RWPE1 (cell line): Measurements from ENCODE around the gene DGKI.

Experiments
- CTCF ChIA-PET: fragments of 350-600 bp; sonication (Branson Sonifier 250); formaldehyde crosslinking; extraction: SDS; loops from one replicate; lab custom pipeline; 2021; lab: Yijun Ruan, JAX
- POLR2A ChIA-PET: fragments of 400-600 bp; formaldehyde crosslinking; extraction: SDS; loops from one replicate; lab custom pipeline; 2020; ENCODE audit warnings: antibody characterized with exemption; ENCODE audit not compliant: low non-redundant PET; lab: Yijun Ruan, JAX
- DNase-seq: peaks from one replicate; pipeline ENCODE4 v3.0.0; 2012; ENCODE audit warnings: low spot score
- H3K27ac ChIP-seq: fragments of 450-650 bp; 2 replicates; pipeline ENCODE4 v1.5.1; 2017
- TF ChIP-seq, protein P1 (sequence below): fragments of 450-650 bp; conservative IDR thresholded peaks from 2 replicates; pipeline ENCODE4 v1.5.1; 2017; ENCODE audit warnings: low read depth, mild to moderate bottlenecking

DGKI gene

DNA sequence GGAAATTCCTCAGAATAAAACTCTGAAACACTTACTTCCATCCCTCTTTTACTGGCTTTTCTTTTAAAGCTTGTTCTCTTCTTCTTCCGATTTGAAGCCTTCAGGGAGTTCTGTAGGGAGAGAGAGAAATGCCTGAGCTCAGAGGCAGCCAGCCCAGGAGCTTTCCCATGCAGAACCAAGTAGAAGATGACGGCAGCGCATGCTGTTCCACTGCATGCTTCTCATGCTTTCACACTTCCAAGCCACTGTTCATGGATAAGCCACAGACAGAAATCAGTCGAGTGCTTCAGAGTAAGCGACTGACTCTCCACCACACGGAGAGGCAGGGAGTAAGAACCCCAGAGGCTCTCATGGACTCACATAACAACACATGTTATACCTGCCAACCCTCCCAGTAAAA is 237.3 kb downstream of the DGKI start:
- no peak for DNase-seq
- ChIA-PET POLR2A (no interaction called here), CTCF (interaction anchor here (0.5 kb wide), 1 partner anchor 328 kb away, joined by 3 read pairs; no protein-coding TSS in a partner anchor)
- TF ChIP-seq, protein P1, sequence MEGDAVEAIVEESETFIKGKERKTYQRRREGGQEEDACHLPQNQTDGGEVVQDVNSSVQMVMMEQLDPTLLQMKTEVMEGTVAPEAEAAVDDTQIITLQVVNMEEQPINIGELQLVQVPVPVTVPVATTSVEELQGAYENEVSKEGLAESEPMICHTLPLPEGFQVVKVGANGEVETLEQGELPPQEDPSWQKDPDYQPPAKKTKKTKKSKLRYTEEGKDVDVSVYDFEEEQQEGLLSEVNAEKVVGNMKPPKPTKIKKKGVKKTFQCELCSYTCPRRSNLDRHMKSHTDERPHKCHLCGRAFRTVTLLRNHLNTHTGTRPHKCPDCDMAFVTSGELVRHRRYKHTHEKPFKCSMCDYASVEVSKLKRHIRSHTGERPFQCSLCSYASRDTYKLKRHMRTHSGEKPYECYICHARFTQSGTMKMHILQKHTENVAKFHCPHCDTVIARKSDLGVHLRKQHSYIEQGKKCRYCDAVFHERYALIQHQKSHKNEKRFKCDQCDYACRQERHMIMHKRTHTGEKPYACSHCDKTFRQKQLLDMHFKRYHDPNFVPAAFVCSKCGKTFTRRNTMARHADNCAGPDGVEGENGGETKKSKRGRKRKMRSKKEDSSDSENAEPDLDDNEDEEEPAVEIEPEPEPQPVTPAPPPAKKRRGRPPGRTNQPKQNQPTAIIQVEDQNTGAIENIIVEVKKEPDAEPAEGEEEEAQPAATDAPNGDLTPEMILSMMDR = no peak
- H3K27ac ChIP-seq = no peak overlapping the region

DNA sequence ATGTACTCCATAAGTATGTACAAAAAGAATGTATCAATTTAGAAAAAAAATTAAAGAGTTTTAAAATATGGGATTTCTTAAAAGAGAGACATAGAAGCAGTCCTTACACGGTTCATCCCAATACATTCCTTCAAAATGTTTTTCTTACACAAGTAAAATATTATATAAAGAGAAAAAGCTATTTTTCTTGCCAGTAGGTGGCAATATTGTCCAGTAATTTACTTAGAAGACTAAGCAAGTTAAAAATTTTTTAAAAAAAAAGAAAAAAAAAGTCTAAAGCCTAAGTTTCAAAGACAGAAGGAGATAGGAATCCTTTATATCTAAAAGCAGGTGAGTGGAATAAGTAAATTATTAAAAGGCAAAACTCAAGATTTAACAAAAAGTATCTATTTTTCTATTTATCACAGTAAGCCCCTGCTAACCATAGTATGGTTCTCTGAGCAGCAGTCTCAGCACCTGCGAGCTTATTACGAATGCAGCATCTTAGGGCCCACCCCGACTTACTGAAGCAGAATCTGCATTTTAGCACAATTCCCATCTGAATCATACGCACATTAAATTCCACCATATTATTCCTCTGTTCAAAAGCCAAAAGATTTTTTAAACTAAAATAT is 240.6 kb downstream of the DGKI start:
- TF ChIP-seq, protein P1 = peak; percentile 64
- H3K27ac ChIP-seq = no peak overlapping the region
- DNase-seq = no peak
- ChIA-PET POLR2A (no interaction called here), CTCF (interaction anchor here (0.6 kb wide), 2 partner anchors 305 to 925 kb away, joined by 3 read pairs; no protein-coding TSS in a partner anchor)

GRCh38 chr7:137603043-137603442 is 243.7 kb downstream of the DGKI start:
- DNase-seq = no peak
- POLR2A ChIA-PET = no interaction called here
- H3K27ac ChIP-seq = no peak overlapping the region
- CTCF ChIA-PET = no interaction called here
- TF ChIP-seq, protein P1 = no peak

GRCh38 chr7:137601642-137602041 is 245.1 kb downstream of the DGKI start:
- CTCF ChIA-PET = interaction anchor here (0.6 kb wide), 1 partner anchor 1273 kb away, joined by 3 read pairs; no protein-coding TSS in a partner anchor
- no peak overlapping the region for H3K27ac ChIP-seq
- POLR2A ChIA-PET = no interaction called here
- TF ChIP-seq, protein P1 = no peak
- no peak for DNase-seq

- POLR2A ChIA-PET = no interaction called here
- CTCF ChIA-PET = interaction anchor here (0.7 kb wide), 1 partner anchor 37 kb away, joined by 3 read pairs; no protein-coding TSS in a partner anchor
- TF ChIP-seq, protein P1 = no peak
- H3K27ac ChIP-seq = no peak overlapping the region
- DNase-seq = no peak
Observed at GRCh38 chr7:137597856-137598255, 248.9 kb downstream of the DGKI start.

DNA sequence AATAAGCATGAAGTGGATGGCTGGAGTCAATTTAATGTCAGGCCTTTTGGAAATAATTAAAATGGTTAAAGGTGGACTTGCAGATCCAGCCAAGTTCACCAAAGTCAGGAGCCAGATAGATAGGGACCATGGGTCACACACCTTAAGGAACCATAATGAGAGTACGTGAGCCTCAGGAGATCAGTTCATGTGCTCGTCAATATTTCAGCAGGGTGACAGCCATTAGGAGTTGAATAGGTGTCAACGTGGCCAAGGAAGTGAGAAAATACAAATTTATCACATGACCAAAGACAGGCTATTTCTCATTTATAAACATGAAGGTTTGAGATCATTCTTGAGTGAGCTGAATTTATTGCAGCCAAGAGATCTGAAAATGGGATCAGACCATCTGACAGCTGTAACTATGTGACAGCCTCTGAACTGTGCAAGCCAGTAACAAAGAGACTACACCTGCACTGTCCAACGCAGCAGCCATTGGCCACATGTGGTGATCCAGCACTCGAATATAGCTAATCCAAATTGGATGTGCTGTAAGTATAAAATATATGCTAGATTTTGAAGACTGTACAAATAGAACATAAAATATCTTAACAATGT is 253.6 kb downstream of the DGKI start:
- TF ChIP-seq, protein P1 = no peak
- ChIA-PET POLR2A (no interaction called here), CTCF (no interaction called here)
- DNase-seq = no peak
- no peak overlapping the region for H3K27ac ChIP-seq
